SK-N-SH (cell line): Measurements from ENCODE around the gene AHDC1.

Experiments
- EP300 ChIP-seq, 2 experiments: IDR thresholded peaks; 2 replicates each; pipeline versions ENCODE4 v1.4.0 to v1.6.1; 2012; ENCODE audit warnings: borderline replicate concordance in 1 of 2, low read depth in 1 of 2, low read length in 1 of 2
- POLR2AphosphoS5 ChIP-seq: IDR thresholded peaks from 2 replicates; pipeline ENCODE4 v1.6.1; 2012; ENCODE audit warnings: low read depth, low read length

DNA sequence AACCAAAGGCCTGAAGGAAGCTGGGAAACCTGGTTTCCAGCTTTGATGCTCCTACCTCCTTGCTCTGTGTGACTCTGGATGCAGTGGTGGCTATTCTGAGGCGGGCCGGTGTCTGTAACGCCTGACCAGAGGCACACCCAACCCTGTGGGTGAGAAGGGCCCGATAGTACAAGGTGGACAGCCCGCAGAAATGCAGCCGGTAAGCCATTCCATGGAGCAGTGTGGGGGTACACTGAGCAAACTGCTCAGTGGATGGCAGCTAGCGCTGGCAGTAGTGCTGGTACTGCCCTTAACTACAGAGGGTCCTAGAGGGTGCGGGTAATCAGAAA lies 36.0 kb downstream of the AHDC1 start:
- no peak for TF ChIP-seq EP300 (IDR thresholded peaks at IDR 0.05; ENCODE audit: borderline replicate concordance in 1 of 2, low read depth in 1 of 2, low read length in 1 of 2)
- TF ChIP-seq POLR2AphosphoS5, result no peak
